ENCODE measurements around the gene SLC66A3.

Gene SLC66A3

GRCh38 chr2:11134349-11134748 lies 20.9 kb upstream of the SLC66A3 start (continued):
- no peak for TF ChIP-seq ZNF398 (tag by site-specific recombination; IDR thresholded peaks at IDR 0.05)
- TF ChIP-seq ZBTB21 (tag by site-specific recombination; IDR thresholded peaks at IDR 0.05): no peak
- TF ChIP-seq ZNF544 (tag by site-specific recombination; IDR thresholded peaks at IDR 0.05): no peak
- TF ChIP-seq ZNF561 (tag by site-specific recombination; IDR thresholded peaks at IDR 0.05; ENCODE audit: borderline replicate concordance): no peak
- TF ChIP-seq ZNF350 (tag by site-specific recombination; IDR thresholded peaks at IDR 0.05): no peak
- TF ChIP-seq ZNF660 (tag by site-specific recombination; IDR thresholded peaks at IDR 0.05): no peak
- TF ChIP-seq SCRT2 (tag by site-specific recombination; IDR thresholded peaks at IDR 0.05): no peak

- no peaks in the 10 kb centered on the region for H3K4me1 ChIP-seq (ENCODE audit: control insufficient read depth, insufficient read depth, low read length)
- no peaks in the 10 kb centered on the region for H3K9me3 ChIP-seq (ENCODE audit: control insufficient read depth, insufficient read depth, low read depth, low read length)
- TF ChIP-seq KLF9 (tag by site-specific recombination; IDR thresholded peaks at IDR 0.05; ENCODE audit: low read depth) (no peak), ZNF10 (tag by site-specific recombination; IDR thresholded peaks at IDR 0.05) (no peak), ZBTB1 (tag by site-specific recombination; IDR thresholded peaks at IDR 0.05) (no peak), ZSCAN16 (tag by site-specific recombination; IDR thresholded peaks at IDR 0.05) (no peak), GLI4 (tag by site-specific recombination; IDR thresholded peaks at IDR 0.05) (no peak), ZIC2 (tag by site-specific recombination; IDR thresholded peaks at IDR 0.05) (no peak), RBAK (tag by site-specific recombination; IDR thresholded peaks at IDR 0.05) (no peak), PATZ1 (tag by site-specific recombination; IDR thresholded peaks at IDR 0.05) (no peak), ZNF280D (tag by site-specific recombination; IDR thresholded peaks at IDR 0.05) (no peak), PRDM2 (tag by site-specific recombination; IDR thresholded peaks at IDR 0.05; ENCODE audit: borderline replicate concordance) (no peak), ZNF48 (tag by site-specific recombination; IDR thresholded peaks at IDR 0.05) (no peak), ZNF114 (tag by site-specific recombination; IDR thresholded peaks at IDR 0.05) (no peak)
- ChIA-PET CTCF (interaction anchor here (0.7 kb wide), 1 partner anchor 8 kb away, joined by 4 read pairs; a partner anchor contains a TSS), POLR2A (no interaction called here)
- H3K4me3 ChIP-seq (ENCODE audit: low read depth, low read length): no peak overlapping the region
- no peak overlapping the region for H3K27ac ChIP-seq (ENCODE audit: extremely low read depth, low read depth, low read length)
- H3K36me3 ChIP-seq (ENCODE audit: control insufficient read depth in 2 of 2, insufficient read depth in 1 of 2, low read length in 2 of 2): no peaks in the 10 kb centered on the region
Observed at GRCh38 chr2:11140492-11140891, 14.8 kb upstream of the SLC66A3 start.
